NCI-H446 treated with DMSO at 0.1 percent for 48 hours (cell line): ENCODE results near the gene AKR1D1.
"Not testable (repeated sequence)": the region's sequence is repeated elsewhere in the genome, so short reads cannot be mapped to it uniquely, and the experiment has no call there.

Experiments used
- DNase-seq: peaks from one replicate; lab custom pipeline; 2025; lab: John Stamatoyannopoulos, UW

Gene AKR1D1

GRCh38 chr7:138122162-138122561 is 45.9 kb downstream of the AKR1D1 start:
- no peak for DNase-seq

GRCh38 chr7:138125119-138125518 is 48.9 kb downstream of the AKR1D1 start:
- DNase-seq: no peak

- no peak for DNase-seq
These were observed 49.4 kb downstream of the AKR1D1 start for GRCh38 chr7:138125598-138126111.

- DNase-seq: no peak
These were observed 50.7 kb downstream of the AKR1D1 start for GRCh38 chr7:138126928-138127327.

- DNase-seq: no peak
These were observed 51.7 kb downstream of the AKR1D1 start for GRCh38 chr7:138127996-138128395.

- DNase-seq: no peak
These were observed 53.4 kb downstream of the AKR1D1 start for GRCh38 chr7:138129551-138130165.

GRCh38 chr7:138137423-138138171 is 61.3 kb downstream of the AKR1D1 start:
- DNase-seq: no peak

- no peak for DNase-seq
These were observed 62.0 kb downstream of the AKR1D1 start for GRCh38 chr7:138138244-138138643.

GRCh38 chr7:138142583-138143201 is 66.4 kb downstream of the AKR1D1 start:
- DNase-seq: no peak

- DNase-seq: no peak
These were observed 68.7 kb downstream of the AKR1D1 start for GRCh38 chr7:138144958-138145357.

GRCh38 chr7:138146221-138146620 is 70.0 kb downstream of the AKR1D1 start:
- not testable (repeated sequence) for DNase-seq

GRCh38 chr7:138146757-138147734 is 70.8 kb downstream of the AKR1D1 start:
- not testable (repeated sequence) for DNase-seq

- no peak for DNase-seq
These were observed 75.7 kb downstream of the AKR1D1 start for GRCh38 chr7:138151731-138152577.

- DNase-seq: no peak
These were observed 78.4 kb downstream of the AKR1D1 start for GRCh38 chr7:138154661-138155060.

- no peak for DNase-seq
These were observed 81.4 kb downstream of the AKR1D1 start for GRCh38 chr7:138157702-138158101.

- DNase-seq: no peak
These were observed 82.7 kb downstream of the AKR1D1 start for GRCh38 chr7:138158739-138159528.

- DNase-seq: peak; percentile 91
These were observed 85.4 kb downstream of the AKR1D1 start for GRCh38 chr7:138161600-138162081.

GRCh38 chr7:138162236-138162635 is 86.0 kb downstream of the AKR1D1 start:
- peak; percentile 51 for DNase-seq

- no peak for DNase-seq
These were observed 87.5 kb downstream of the AKR1D1 start for GRCh38 chr7:138163800-138164199.

- DNase-seq: no peak
These were observed 88.5 kb downstream of the AKR1D1 start for GRCh38 chr7:138164804-138165203.
